Spleen (tissue), 11 donors: ENCODE measurements around the gene ETV5. TPM values are rescaled to one million over a fixed set of nuclear protein-coding genes. Genes with fewer than 3 reads are reported as not detected.

Experiments used
- DNase-seq: peaks from one replicate; pipeline ENCODE4 v3.0.0-alpha.2; 2020
- H3K27ac ChIP-seq, 8 donors: fragments of 200-600 bp; sonication (generic) in 7 of 8; 1 replicate in 4 of 8; 2 replicates in 4 of 8; pipeline versions ENCODE4 v1.5.0 to v1.8.0; 2016 to 2021; ENCODE audit warnings: inconsistent platforms in 4 of 8, mild to moderate bottlenecking in 4 of 8, moderate library complexity in 1 of 8
- H3K27me3 ChIP-seq, 7 donors: fragments of 200-600 bp; sonication (generic) in 6 of 7; replicated peaks in 1 of 7; 1 replicate in 4 of 7; 2 replicates in 3 of 7; pipeline versions ENCODE4 v1.5.0 to v1.8.0; 2016 to 2021; ENCODE audit warnings: inconsistent platforms in 3 of 7, mild to moderate bottlenecking in 1 of 7
- H3K36me3 ChIP-seq, 6 donors: fragments of 200-600 bp; sonication (generic) in 5 of 6; 1 replicate in 4 of 6; 2 replicates in 2 of 6; pipeline versions ENCODE4 v1.5.0 to v1.8.0; 2016 to 2021; ENCODE audit warnings: inconsistent platforms in 2 of 6
- H3K4me1 ChIP-seq, 6 donors: fragments of 200-600 bp; sonication (generic) in 5 of 6; 1 replicate in 3 of 6; 2 replicates in 3 of 6; pipeline versions ENCODE4 v1.5.0 to v1.8.0; 2016 to 2021; ENCODE audit warnings: inconsistent platforms in 3 of 6
- H3K4me3 ChIP-seq, 8 donors: fragments of 200-600 bp; sonication (generic) in 7 of 8; 1 replicate in 4 of 8; 2 replicates in 4 of 8; pipeline versions ENCODE4 v1.5.0 to v1.8.0; 2016 to 2021; ENCODE audit warnings: inconsistent platforms in 4 of 8, mild to moderate bottlenecking in 4 of 8, moderate library complexity in 2 of 8
- H3K9me3 ChIP-seq, 8 donors: fragments of 200-600 bp; sonication (generic) in 7 of 8; 1 replicate in 4 of 8; 2 replicates in 4 of 8; pipeline versions ENCODE4 v1.5.0 to v1.8.0; 2016 to 2021; ENCODE audit warnings: inconsistent platforms in 4 of 8
- CTCF ChIP-seq, 11 experiments: fragments of 200-600 bp in 7 of 11; fragments of 450-650 bp in 4 of 11; sonication (generic) in 4 of 11; IDR thresholded peaks in 8 of 11; conservative IDR thresholded peaks in 3 of 11; 1 replicate in 7 of 11; 2 replicates in 4 of 11; pipeline versions ENCODE4 v1.4.0 to v1.8.0; 2016 to 2021; ENCODE audit warnings: antibody characterized with exemption in 11 of 11, inconsistent platforms in 4 of 11, mild to moderate bottlenecking in 1 of 11
- POLR2A ChIP-seq, 3 donors: fragments of 450-650 bp; IDR thresholded peaks; one replicate each; pipeline ENCODE4 v1.5.1; 2017; ENCODE audit warnings: antibody characterized with exemption in 3 of 3, mild to moderate bottlenecking in 1 of 3
- POLR2AphosphoS5 ChIP-seq, 3 donors: sonication (generic); formaldehyde crosslinking; IDR thresholded peaks; one replicate each; pipeline ENCODE4 v1.5.1; 2017; ENCODE audit warnings: antibody characterized with exemption in 3 of 3
- WGBS, 5 donors: extraction: QIAGEN DNeasy Blood & Tissue Kit in 3 of 5; methylation state at CpG; one replicate each; pipeline versions ENCODE4 v1.1.5 to v1.1.7; 2013 to 2018; 5-methylcytosine and 5-hydroxymethylcytosine counted together
- intact Hi-C: fragments of 100-400 bp; cut with DNase I; formaldehyde crosslinking; loops from one replicate; pipeline ENCODE4 v1.15.0; 2023; ENCODE audit warnings: low total_unique reads
- polyA plus RNA-seq, 3 donors: library from polyadenylated mRNA; stranded (reverse); fragments of 200-250 nt; gene quantifications; one replicate each; pipeline ENCODE4 v1.2.1, GENCODE V29; 2013
- total RNA-seq, 7 donors: library from RNA; depleted of rRNA in 3 of 7; stranded (reverse); fragments of >200 nt in 3 of 7; fragmentation: NEBNext Ultra II Directional in 4 of 7; extraction: Animal tissue kit (Norgen Biotek cat#: 25700) in 4 of 7; gene quantifications; one replicate each; pipeline versions ENCODE4 v1.1.0 to v1.2.1, GENCODE V29; 2016 to 2021
- donor health status: healthy with polysubstance abuse.
- donor health status: DM: no; HTN: no; CAD: no; lungs with moderate emphysema.
- donor health status: DM: no; HTN: no; CAD: no.
- donor health status: Bipolar disorder and iron deficiency.
- donor health status: healthy.
- donor health status: DM: no; HTN: no; CAD: no.
- donor health status: DM: yes; HTN: yes; CAD: no.

Gene ETV5
- total and polyA plus RNA-seq, 10 donors, result 5.2 to 65.5 (median 24.0) TPM

- Histone ChIP-seq H3K36me3 (peaks cover 0 to 52% (median 0%) of the 10 kb centered on the region in 6 donors), H3K27me3 (no peaks in the 10 kb centered on the region), H3K4me1 (no peaks in the 10 kb centered on the region), H3K4me3 (no peak overlapping the region), H3K9me3 (no peaks in the 10 kb centered on the region), H3K27ac (no peak overlapping the region)
- 89 to 95% (median 95%) methylated on average over 5 of the region's 5 CpGs for WGBS, 5 donors
- intact Hi-C loops, result no loop called here
- DNase-seq, result no peak
- no peak for TF ChIP-seq POLR2AphosphoS5 (IDR thresholded peaks at IDR 0.05)
- no peak for TF ChIP-seq POLR2A (IDR thresholded peaks at IDR 0.05)
- no peak for TF ChIP-seq CTCF (IDR thresholded peaks at IDR 0.05 in 8 of 11, conservative IDR thresholded peaks at IDR 0.05 in 3 of 11)
Observed at GRCh38 chr3:186046838-186047237, 62.1 kb downstream of the ETV5 start.

- Histone ChIP-seq H3K9me3 (no peaks in the 10 kb centered on the region), H3K27me3 (no peaks in the 10 kb centered on the region), H3K36me3 (peaks cover 0 to 34% (median 0%) of the 10 kb centered on the region in 6 donors), H3K27ac (no peak overlapping the region), H3K4me3 (no peak overlapping the region), H3K4me1 (no peaks in the 10 kb centered on the region)
- intact Hi-C loops, result no loop called here
- TF ChIP-seq CTCF (IDR thresholded peaks at IDR 0.05 in 8 of 11, conservative IDR thresholded peaks at IDR 0.05 in 3 of 11) (no peak), POLR2AphosphoS5 (IDR thresholded peaks at IDR 0.05) (no peak), POLR2A (IDR thresholded peaks at IDR 0.05) (no peak)
- DNase-seq, result no peak
- WGBS, 5 donors, result 60 to 84% (median 77%) methylated on average over 12 of the region's 12 CpGs
Observed at GRCh38 chr3:186044968-186045367, 63.9 kb downstream of the ETV5 start.

GRCh38 chr3:186044427-186044826 lies 64.5 kb downstream of the ETV5 start:
- DNase-seq, result no peak
- Histone ChIP-seq H3K4me1 (no peaks in the 10 kb centered on the region), H3K9me3 (no peaks in the 10 kb centered on the region), H3K4me3 (no peak overlapping the region), H3K36me3 (peaks cover 0 to 28% (median 0%) of the 10 kb centered on the region in 6 donors), H3K27me3 (no peaks in the 10 kb centered on the region), H3K27ac (no peak overlapping the region)
- intact Hi-C loops, result no loop called here
- 91 to 97% (median 93%) methylated on average over 3 of the region's 3 CpGs for WGBS, 5 donors
- TF ChIP-seq POLR2AphosphoS5 (IDR thresholded peaks at IDR 0.05) (no peak), POLR2A (IDR thresholded peaks at IDR 0.05) (no peak), CTCF (IDR thresholded peaks at IDR 0.05 in 8 of 11, conservative IDR thresholded peaks at IDR 0.05 in 3 of 11) (no peak)

- no peak overlapping the region for H3K27ac ChIP-seq
- intact Hi-C loops, result no loop called here
- no peak for DNase-seq
- H3K4me1 ChIP-seq, result no peaks in the 10 kb centered on the region
- H3K9me3 ChIP-seq, result peaks cover 0 to 13% (median 7%) of the 10 kb centered on the region in 8 donors
- no peak overlapping the region for H3K4me3 ChIP-seq
- WGBS, 5 donors, result 80 to 86% (median 83%) methylated on average over 7 of the region's 7 CpGs
- H3K36me3 ChIP-seq, result peaks cover 0 to 11% (median 0%) of the 10 kb centered on the region in 6 donors
- TF ChIP-seq POLR2AphosphoS5 (IDR thresholded peaks at IDR 0.05) (no peak), CTCF (IDR thresholded peaks at IDR 0.05 in 8 of 11, conservative IDR thresholded peaks at IDR 0.05 in 3 of 11) (no peak), POLR2A (IDR thresholded peaks at IDR 0.05) (no peak)
- no peaks in the 10 kb centered on the region for H3K27me3 ChIP-seq
Observed at GRCh38 chr3:186042521-186043202, 66.2 kb downstream of the ETV5 start.
